GM21423 (cell line): ENCODE measurements around the gene PRKX.
"Not testable (repeated sequence)": the region's sequence is repeated elsewhere in the genome, so short reads cannot be mapped to it uniquely, and the experiment has no call there.

Source experiments
- ATAC-seq: cut with Tn5 transposase; IDR thresholded peaks from one replicate; pipeline ENCODE4 v1.9.1; 2021; ENCODE audit warnings: mild to moderate bottlenecking, moderate library complexity; ENCODE audit not compliant: unreplicated experiment

Gene PRKX

DNA sequence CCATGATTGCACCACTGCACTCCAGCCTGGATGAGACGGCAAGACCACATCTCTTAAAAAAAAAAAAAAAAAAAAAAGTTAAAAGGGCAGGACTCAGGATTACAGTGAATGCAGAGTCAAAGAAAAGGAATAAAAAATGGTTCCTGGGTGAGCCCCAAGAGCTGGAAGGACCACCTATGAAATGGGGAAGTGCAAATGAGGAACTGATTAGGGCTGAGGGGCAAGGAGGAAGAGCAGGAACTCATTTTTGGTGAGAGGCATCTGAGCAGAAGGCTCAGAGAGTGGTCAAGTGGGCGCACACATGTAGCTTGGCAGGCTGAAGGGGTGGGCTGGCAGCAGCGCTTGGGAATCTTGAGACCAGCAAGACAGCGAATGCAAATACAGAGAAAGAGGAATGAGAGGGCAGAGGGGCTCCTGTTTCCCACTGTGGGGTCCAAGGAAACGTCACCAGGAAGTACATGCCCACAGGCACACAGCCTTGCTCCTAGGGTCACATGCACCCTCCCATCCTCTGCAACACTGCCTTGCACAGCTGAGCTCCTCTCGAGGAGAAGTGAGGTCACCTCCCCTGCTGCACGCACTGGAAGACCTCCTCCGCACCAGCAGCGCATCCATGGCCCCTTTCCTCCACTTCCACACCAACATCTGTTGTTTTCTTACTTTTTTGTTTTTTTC, 49.7 kb downstream of the PRKX start:
- not testable (repeated sequence) for ATAC-seq

- ATAC-seq, result no peak
Measured at GRCh38 chrX:3659761-3660160, 53.7 kb downstream of the PRKX start.

DNA sequence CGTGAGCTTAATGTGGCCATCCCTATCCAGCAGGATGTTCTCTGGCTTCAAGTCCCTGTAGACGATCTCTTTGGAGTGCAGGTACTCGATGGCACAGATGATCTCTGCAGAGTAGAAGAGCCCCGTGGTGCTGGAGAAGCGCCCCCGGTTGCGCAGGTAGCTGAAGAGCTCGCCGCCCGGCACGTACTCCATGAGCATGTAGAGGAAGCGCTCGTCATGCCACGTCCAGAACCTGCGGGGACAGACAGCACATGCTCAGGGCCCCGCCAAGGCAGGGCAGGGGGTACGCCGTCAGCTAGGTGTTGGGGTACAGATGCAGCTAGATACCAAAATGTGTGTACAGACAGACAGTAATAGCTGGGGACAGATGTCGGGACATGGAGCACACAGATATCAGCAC, 58.3 kb downstream of the PRKX start:
- ATAC-seq, result no peak

- no peak for ATAC-seq
Measured at GRCh38 chrX:3653111-3653510, 60.3 kb downstream of the PRKX start.

- no peak for ATAC-seq
Measured at GRCh38 chrX:3651277-3651676, 62.2 kb downstream of the PRKX start.

- ATAC-seq, result no peak
Measured at GRCh38 chrX:3648084-3648483, 65.4 kb downstream of the PRKX start.

DNA sequence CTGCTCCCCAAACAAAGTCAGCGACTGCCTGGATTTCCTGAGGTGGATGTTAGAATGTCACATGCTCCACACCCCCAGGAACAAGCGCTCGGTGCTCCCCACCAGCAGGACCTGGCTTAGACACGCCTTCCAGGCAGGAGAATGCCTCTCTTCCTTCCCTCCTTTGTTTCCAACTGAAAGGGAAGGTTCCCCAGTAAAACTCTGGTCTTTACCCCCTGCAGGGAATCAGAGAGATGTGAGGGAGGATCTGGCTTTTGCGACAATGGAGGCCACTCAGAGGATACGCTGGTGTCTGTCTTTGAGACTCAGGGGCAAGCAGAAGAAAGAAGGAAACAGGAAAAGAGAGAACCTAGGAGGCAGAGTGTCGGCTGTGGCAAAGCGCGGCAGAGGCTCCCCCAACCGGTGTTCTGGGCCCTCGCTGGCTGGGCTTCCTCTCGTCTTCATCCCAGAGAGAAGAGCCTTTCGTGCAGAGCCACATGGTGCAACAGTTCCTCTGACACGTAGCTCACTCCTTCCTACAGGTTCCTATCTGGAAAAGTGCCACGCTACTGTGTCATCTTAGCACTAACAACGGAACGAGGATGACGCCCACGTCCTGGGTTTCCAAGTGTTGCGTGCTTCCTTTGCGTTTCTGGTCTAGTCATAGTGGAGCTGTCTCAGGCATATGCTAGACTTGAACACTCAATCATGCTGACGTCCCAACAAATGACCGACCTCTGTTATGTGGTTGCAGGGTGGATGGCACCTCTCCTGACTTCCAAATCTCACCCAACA, 73.4 kb downstream of the PRKX start:
- not testable (repeated sequence) for ATAC-seq

DNA sequence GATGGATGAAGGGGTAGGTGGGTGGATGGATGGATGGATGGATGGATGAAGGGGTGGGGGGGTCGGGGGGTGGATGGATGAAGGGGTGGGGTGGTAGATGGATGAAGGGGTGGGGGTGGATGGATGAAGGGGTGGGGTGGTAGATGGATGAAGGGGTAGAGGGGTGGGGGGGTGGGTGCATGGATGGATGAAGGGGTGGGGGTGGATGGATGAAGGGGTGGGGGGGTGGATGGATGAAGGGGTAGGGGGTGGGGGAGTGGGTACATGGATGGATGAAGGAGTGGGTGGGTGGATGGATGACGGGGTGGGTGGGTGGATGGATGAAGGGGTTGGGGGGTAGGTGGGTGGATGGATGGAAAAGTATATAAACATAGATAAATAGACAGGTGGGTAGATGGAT, 74.2 kb downstream of the PRKX start:
- no peak for ATAC-seq

DNA sequence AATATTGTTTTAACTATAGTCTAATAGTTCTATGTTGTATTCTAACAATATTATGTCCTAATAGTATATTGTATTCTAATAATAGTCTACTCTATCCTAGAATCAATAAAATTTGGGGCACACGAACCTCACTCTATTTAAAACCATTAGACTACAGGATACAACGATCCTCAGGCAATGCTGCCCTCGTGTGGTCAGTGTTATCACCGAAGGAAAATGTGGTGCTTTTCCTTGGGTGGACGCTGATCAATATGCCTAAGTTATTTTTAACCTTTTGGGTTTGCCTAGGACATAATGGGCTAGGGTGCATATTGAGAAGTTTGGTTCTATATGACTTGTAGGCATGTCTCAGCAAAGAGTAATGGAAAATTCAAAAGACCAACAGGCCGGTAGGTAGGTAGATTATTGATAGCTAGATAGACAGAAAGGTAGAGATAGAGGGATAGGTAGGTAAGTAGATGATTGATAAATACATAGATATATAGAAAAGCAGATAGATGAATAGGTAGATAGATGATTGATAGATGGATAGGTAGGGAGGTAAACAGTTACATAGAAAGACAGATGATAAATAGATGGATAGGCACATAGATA, 75.1 kb downstream of the PRKX start:
- ATAC-seq, result no peak

- ATAC-seq, result no peak
Measured at GRCh38 chrX:3636803-3637202, 76.6 kb downstream of the PRKX start.

GRCh38 chrX:3631196-3631595, 82.3 kb downstream of the PRKX start:
- no peak for ATAC-seq

GRCh38 chrX:3627594-3627993, 85.9 kb downstream of the PRKX start:
- no peak for ATAC-seq

- ATAC-seq, result no peak
Measured at GRCh38 chrX:3621414-3621813, 92.0 kb downstream of the PRKX start.

DNA sequence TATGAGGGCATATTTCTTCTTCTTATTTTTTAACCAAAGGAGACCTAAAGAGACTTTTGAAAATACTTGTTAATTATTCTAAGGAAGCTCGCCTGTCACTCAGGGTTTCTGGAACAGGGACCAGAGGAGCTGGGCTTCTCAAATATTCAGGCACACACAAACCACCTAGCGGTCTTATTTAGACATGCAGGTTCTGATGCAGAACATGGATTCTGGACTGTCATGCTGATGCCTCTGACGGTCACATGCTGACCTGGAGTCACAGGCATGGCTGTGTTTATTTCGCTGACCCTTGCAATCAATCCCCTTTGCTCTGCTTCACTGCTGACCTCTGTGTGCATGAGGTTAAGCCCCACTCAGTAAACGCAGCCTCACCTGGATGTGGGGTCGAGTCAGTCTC, 101.7 kb downstream of the PRKX start:
- not testable (repeated sequence) for ATAC-seq

GRCh38 chrX:3609810-3610209, 103.6 kb downstream of the PRKX start:
- ATAC-seq, result no peak

DNA sequence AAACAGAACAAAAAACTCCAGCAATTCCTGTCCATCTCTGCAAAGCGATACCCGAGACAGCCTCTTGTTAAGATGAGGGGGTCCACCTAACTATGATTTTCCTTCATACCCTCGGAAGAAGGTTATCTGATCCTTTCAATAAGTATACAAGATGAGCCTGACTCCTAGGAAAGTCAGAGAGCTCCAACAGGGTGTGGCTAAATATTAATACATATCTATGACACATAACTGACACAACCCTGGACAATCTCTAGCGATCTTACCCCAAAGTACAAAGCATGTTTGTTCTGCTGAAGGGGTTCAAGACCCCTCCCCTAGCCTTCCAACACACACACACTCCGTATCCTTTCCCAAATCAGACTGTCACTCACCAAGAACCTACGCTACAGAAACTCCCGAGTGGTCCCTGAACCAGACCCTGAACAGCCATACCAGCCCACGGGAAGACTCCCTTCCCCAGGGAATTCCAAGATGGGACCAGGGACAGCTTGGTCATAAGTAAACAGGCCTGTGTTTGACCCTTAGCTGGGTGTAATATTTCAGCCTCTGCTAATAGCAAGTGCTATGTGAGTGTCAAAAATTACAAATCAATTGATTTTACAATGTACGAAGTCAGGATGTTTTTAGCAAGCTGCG, 110.3 kb downstream of the PRKX start:
- ATAC-seq, result no peak

DNA sequence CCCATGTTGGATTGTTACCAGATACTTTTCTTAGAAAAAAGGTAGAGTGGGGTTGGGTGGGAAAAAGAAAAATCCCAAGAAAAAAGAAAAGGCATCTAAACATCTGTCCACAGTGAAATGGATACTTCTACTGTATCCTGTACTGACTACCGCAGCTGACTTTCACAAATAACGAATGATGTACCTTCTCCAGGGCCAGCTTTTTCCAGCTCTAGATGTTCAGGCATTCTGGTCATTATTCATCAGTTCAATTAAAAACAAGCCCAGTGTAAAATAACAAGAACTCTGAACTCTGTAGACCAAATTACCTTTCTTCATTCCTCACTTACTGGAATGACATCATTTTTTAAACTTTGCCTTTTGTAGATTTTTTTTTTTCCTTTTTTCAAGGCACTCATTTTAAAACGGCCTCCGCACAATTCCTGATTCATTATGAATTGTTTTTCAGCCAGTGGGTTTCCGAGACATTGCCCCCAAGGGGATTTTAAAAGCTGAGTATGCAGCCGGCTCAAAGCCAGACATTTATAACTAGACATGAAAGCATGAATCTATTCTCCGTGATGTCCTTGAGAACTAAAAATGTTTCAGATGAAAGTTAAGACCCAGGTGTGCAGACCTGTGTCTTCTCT, 113.5 kb downstream of the PRKX start:
- ATAC-seq, result no peak

DNA sequence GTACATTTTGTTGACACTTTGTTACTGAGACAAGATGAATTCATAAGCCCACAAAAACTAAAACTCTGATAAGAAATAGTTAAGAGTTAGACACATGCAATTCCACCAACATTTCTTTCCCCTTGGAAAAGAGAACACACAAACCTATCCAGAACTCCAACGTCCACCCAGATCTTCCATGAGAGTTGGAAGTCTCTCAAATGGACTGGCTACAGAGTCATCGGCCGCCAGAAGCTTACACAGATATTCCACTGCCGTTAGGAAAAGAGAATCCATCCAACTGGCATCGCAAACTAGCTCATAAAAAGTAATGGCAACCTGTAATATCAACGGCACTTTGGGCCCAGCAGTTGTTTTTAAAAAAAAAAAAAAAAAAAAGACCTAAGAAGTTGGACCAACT, 114.7 kb downstream of the PRKX start:
- no peak for ATAC-seq

- ATAC-seq, result no peak
Measured at GRCh38 chrX:3598046-3598605, 115.3 kb downstream of the PRKX start.

GRCh38 chrX:3592184-3592583, 121.3 kb downstream of the PRKX start:
- no peak for ATAC-seq

DNA sequence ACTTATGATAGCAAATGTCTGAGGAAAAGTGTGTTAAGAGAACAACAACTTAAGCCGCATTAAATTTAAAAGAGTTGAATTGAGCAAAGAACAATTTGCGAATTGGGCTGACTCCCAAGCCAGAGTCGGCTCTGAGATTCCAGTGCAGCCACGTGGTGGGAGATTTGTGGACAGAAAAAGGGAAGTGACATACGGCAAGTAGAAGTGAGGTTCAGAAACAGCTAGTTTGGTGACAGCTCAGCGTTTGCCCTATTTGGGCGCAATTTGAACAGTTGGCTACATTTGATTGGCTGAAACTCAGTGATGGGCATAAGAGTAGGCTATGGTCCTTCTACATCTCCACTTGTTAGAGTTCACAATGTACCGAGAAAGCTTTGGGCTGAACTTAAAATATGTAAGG, 124.0 kb downstream of the PRKX start:
- no peak for ATAC-seq
